H1 (cell line): Measurements from ENCODE around the gene CSKMT. TPM values are rescaled to one million over a fixed set of nuclear protein-coding genes. Genes with fewer than 3 reads are reported as not detected.

Experiments used
- BACH1 ChIP-seq: IDR thresholded peaks from 2 replicates; pipeline ENCODE4 v1.6.1; 2012; ENCODE audit warnings: low read length, improper control_type of control experiment
- CTCF ChIP-seq, 3 experiments: IDR thresholded peaks; 1 replicate in 2 of 3; 2 replicates in 1 of 3; pipeline versions ENCODE4 v1.5.1 to v1.6.1; 2011; ENCODE audit warnings: low read length in 3 of 3, mild to moderate bottlenecking in 3 of 3, inconsistent platforms in 2 of 3, low read depth in 1 of 3, moderate library complexity in 1 of 3; ENCODE audit not compliant: insufficient read depth in 1 of 3; ENCODE audit errors: control extremely low read depth in 1 of 3
- HDAC2 ChIP-seq, 2 experiments: fragments of 300-600 bp in 1 of 2; sonication (generic) in 1 of 2; IDR thresholded peaks; 2 replicates each; pipeline ENCODE4 v1.6.1; 2011 to 2012; ENCODE audit warnings: low read depth in 2 of 2, low read length in 2 of 2, mild to moderate bottlenecking in 2 of 2, moderate library complexity in 2 of 2, borderline replicate concordance in 1 of 2, inconsistent platforms in 1 of 2
- NANOG ChIP-seq: IDR thresholded peaks from 2 replicates; pipeline ENCODE4 v1.6.1; 2011; ENCODE audit warnings: low read length, low read depth, mild to moderate bottlenecking, inconsistent platforms; ENCODE audit not compliant: insufficient read depth, poor library complexity, severe bottlenecking
- SP1 ChIP-seq: IDR thresholded peaks from 2 replicates; pipeline ENCODE4 v1.6.1; 2011; ENCODE audit warnings: low read depth, low read length
- SP4 ChIP-seq: IDR thresholded peaks from 2 replicates; pipeline ENCODE4 v1.6.1; 2012; ENCODE audit warnings: low read length, inconsistent platforms
- TBP ChIP-seq: IDR thresholded peaks from 2 replicates; pipeline ENCODE4 v1.6.1; 2011; ENCODE audit warnings: low read depth, low read length, improper control_type of control experiment
- polyA plus RNA-seq, 7 experiments: library from polyadenylated mRNA; depleted of rRNA in 3 of 7; stranded (reverse) in 5 of 7; unstranded in 2 of 7; fragments of >200 nt in 5 of 7; fragments of 200-250 nt in 2 of 7; gene quantifications; 1 replicate in 5 of 7; 2 replicates in 1 of 7; 4 replicates in 1 of 7; pipeline versions ENCODE4 v1.2.1 to v1.2.3, GENCODE V29; 2011 to 2013; ENCODE audit warnings: missing spikeins in 2 of 7, mixed read lengths in 2 of 7
- total RNA-seq: library from RNA; stranded (reverse); fragmentation: NEBNext Ultra II Directional; extraction: Animal tissue kit (Norgen Biotek cat#: 25700); gene quantifications from 2 replicates; pipeline ENCODE4 v1.2.1, GENCODE V29; 2021

Gene CSKMT
- total and polyA plus RNA-seq, 2 of the 8 experiments (the other 6 are each of a cell fraction or from before 2014, with no cell fraction given): 12.0 to 66.1 TPM

DNA sequence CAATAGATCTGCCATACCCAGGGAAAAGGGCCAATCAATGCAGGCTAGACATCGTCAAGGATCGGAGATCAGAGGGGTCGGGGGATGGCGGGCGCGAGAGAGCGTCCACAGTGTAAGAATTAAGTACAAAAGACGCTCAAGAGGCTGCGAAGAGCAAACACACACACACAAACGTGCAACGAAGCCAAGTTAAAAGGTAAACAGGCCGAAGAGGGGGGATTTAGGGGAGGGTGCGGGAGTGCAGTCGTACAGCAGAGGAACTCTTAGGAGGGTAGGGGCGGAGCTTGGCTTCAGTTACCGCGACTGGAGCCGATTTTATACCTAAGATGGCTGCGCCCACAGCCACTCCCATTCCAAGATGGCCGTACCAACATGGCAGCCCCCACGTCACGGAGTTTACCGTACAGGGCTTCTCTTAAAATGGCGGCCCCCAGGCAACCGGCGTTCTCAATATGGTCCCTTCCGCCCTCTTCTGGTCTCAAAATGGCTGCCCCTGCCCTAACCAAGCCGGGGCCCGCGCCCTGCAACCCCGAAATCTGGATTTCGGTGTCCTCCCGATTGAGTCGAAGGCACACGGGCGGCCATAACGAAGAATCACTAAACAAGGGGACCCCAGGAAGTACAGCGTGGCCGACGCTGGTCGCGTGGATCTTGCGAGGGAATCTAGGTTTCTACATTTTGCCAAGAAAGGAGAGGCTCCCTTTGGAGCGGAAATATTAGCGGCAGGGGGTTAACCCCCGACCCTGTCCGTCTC, 44.3 kb downstream of the CSKMT start (continued):
- TF ChIP-seq CTCF (IDR thresholded peaks at IDR 0.05; ENCODE audit: control extremely low read depth in 1 of 3, insufficient read depth in 1 of 3, low read depth in 1 of 3, low read length in 3 of 3) (peak in 1 of 3 experiments; percentile 1; a peak in 1 of 4 replicates), HDAC2 (IDR thresholded peaks at IDR 0.05; ENCODE audit: borderline replicate concordance in 1 of 2, low read depth in 2 of 2, low read length in 2 of 2) (no peak; a peak in 1 of 4 replicates), TBP (peak; percentile 82; the same call in 1 of the 2 replicates), BACH1 (no peak), SP4 (peak; percentile 89), NANOG (peak; percentile 10), SP1 (peak; percentile 85)
